ENCODE data around the gene TAF10.

The TAF10 gene

DNA sequence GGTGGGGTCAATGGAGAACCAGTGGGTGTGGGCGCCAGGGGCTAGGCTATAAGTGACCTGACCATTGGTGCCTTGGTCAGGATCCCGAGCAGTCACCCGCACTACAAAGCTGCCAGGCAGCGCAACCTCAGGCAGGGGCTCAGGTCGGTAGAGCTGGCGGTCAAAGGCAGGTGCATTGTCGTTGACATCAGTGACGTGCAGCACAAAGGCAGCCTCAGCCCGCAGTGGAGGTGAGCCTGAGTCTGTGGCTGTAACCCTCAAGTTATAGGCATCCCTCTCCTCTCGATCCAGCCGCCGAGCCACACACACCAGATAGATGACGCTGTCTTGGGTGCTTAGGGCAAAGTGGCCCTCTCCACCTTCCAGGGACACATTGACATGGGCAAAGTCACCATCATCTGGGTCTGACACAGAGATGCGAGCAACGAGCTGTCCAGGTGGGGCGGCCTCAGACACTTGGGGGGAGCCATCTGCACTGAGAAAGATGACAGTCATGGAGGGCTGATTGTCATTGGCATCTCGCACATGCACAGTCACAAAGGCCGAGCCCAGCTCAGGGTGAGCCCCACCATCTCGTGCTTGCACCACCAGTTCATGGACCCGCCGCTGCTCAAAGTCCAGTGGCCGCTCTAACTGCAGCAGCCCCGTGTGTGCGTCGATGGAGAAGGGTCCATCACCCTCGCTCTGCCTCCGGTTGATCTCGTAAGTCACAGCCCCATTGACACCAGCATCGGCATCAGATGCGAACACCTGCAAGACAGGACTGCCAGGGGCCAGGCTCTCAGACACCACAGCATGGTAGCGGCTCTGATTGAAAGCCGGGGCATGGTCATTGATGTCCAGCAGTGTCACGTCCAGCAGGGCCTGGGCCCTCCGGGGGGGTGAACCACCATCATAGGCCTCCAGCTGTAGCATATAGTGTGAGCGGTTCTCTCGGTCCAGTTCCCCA lies 28.3 kb upstream of the TAF10 start:
- no peak for FAIRE-seq

DNA sequence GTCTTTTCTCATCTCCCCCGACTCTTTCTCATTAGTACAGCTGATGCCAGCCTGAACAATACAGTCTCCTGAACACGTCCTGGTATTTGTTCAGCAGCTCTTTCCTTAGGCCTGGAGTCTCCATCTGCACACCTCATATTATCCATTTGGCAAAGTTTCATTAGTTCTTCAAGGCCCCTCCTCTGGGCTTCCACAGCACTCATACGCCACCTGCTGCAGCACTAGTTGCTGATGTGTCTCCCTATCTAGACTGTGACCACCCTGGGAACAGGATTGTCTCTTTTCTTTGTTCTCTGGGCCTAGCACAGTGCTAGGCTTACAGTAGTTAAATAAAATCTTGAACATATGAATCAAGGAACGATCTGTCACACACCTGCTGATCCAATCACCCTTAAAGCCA lies 26.4 kb upstream of the TAF10 start:
- no peak for FAIRE-seq

DNA sequence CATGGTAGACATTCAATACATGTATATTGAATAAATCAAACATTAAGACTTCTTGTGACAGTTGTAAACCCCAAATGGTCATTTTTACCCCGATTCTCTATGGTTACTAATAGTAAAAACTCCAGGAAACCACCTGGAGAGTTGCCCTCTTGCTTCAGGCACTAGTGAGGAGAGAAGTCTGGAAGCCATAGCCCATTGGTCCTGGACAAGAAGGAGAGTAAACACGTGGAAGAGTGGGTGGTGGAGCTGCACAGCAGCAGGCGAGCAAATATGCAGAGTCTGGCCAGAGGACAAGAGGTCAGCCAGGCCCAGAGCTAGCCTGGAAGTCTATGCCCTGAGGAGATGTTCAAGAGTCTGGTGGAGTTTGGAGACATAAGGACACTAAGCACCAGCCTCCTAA lies 25.9 kb upstream of the TAF10 start:
- FAIRE-seq, result no peak

DNA sequence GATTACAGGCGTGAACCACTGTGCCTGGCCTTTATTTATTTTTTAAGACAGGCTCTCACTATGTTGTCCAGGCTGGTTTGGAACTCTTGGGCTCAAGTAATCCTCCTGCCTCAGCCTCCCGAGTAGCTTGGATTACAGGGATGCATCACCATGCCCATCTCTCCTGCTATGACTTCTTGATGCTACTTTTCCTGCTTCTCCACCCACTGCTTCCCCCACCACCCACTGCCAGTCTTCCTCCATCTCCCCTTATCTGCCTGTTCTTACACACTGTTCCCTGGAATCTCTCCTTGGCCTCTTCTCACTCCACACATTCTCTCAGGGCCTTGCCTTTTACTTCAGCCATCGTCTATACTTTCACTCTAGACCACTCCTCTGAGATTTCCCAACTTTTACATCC lies 24.5 kb upstream of the TAF10 start:
- no peak for FAIRE-seq

DNA sequence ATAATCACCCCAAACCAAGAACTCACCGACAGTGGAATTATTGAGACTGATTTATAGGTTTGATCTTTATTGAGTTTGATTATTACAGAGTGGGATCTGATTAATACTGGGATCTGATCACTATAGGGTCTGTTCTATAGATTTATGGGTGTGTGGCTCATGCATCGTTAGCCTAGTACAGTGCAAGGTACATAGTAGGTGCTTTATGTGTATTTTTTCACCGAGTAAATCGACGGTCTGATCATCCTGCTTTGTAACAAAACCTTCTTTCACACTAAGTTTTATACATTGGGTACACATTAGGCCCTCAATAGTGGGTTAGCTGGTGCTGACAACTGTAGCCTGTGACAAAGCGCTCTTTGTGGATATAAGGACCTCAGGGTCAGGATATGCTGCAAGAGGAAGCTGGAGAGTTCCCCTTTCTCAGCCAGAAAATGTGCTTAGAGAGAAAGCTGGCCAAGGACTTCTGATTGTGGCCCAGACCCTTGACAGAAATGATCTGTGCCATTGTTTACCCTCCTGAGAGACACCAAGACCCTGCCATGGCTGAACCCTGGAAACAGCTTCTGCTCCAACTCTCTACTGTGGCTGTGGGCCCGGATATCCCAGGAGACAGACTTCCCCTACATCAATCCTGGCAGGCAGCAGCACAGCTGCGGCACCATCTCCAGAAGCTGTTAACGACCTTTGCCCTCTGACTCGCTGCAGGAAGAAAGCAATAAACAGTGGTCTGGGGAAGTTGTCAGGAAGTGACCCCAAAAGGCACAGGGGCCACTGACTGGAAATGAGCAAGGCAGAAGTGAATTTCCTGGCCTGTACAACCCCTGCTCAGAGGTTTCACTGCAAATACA lies 23.3 kb upstream of the TAF10 start:
- no peak for FAIRE-seq

DNA sequence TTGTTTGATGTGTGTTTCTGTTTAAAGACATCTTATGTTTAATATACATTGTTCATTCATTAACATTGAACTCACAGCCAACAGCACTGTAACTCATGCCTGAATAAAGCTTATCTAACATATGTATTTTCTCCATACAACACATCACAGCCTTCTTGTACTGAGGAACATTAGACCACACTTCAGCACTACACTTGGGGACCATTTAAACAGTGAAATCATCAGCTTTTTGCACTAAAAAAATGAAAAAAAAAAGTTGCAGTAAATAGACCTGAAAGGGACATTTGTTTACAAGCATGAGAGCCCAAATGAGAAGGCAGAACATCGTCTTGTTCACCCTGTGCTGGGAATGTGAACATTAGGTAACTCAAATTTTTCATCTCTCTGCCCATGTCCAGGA lies 22.5 kb upstream of the TAF10 start:
- FAIRE-seq, result no peak

DNA sequence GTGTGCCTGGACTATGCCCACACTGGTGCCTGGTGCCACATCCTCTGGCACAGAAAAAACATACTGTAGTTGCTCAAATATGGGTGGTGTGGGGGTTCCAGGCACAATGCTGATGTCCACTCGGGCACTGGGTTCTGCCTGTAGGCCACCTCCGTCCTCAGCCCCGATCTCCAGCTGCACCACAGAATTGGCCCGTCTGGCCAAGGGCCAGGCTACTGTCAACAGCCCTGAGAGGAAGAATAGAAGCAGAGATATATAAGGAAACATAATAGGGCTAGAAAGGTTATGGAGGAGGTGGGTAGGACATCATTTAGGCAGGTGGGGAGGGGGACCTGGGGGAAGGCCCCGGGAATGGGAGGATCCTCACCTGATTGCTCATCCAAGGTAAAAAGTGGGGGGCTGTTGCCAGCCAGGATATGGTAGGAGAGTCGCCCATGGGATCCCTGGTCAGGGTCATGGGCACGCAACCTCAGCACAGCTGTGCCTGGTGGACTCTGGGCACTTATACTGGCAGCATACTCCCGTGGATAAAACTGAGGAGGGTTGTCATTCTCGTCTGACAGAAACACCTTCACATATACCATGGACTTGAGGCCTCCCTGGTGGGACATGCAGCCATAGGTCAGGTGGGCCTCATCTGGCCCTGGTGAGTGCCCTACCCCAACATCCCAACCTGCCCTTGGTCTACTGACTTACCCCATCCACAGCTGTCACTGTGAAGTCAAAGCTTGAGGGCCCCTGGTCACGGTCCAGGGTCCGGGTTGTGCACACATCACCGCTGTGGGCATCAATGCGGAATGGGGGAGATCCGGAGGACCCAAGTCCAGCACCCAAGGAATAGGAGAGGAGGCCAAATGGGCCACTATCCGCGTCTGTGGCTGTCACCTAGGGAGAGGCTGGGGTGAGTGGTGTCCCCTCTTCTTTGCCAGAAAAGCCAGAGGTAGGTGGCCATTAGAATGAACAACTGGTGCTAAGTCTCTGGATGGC lies 21.7 kb upstream of the TAF10 start:
- FAIRE-seq, result no peak

DNA sequence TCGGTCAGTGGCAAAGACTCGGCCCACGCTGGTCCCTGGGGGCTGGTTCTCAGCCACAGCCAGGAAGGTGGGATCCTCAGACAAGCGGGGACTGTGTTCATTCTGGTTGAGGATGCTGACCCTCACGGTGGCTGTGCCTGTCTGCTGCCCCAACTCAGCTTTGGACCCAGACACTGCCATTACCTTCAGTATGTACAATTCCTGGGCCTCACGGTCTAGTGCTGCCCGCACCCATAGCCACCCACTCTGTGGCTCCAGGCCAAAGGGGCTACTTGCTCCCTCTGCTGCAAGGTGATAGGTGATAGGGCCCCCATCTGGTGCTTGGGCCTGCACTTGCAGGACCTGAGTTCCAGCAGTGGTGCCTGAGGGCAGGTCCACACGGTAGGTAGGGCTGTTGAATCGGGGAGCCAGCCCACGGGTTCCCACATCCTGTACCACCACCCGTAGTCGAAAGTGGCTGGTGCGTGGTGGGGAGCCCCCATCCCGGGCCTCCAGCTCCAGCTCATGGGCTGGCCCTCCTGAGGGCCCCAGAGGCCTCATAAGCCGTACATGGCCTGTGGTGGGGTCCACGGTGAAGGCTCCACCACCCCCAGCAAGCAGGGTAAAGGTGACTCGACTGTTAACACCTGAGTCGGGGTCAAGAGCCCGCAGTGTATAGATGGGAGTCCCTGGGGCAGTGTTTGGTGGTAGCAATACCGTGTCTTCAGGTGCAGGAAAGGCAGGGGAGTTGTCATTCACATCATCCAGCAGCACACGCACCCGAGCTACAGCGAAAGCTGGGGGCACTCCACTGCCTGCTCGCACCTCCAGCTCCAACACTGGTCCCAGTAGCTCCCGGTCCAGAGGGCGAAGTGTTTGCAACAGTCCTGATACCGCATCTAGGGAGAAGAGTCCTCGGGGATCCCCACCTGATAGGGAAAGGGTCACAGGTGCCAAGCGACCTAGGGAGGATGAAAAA lies 20.4 kb upstream of the TAF10 start:
- no peak for FAIRE-seq

DNA sequence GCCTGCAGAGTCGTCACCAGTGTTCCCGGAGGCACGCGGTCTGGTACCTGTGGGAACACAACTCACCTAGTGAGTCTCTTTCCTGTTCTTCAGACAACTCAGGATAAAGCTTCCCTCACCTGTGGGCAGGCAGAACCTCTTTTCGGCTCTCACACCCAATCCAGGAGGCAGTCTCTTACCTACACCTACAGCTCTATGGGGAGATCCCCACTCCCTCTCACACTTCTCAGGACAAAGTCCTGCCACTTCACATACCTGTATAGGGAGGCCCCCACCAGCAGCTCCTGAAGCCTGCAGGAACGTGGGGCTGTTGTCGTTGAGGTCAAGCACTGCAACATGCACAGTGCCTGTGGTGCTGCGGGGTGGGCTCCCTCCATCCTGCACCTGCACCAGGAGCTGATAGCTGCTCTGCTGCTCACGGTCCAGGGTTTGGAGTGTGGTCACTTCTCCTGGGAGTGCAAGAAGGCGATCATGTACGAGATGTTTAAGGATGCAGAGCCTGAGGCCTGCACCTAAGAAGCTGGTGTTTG lies 19.4 kb upstream of the TAF10 start:
- no peak for FAIRE-seq

DNA sequence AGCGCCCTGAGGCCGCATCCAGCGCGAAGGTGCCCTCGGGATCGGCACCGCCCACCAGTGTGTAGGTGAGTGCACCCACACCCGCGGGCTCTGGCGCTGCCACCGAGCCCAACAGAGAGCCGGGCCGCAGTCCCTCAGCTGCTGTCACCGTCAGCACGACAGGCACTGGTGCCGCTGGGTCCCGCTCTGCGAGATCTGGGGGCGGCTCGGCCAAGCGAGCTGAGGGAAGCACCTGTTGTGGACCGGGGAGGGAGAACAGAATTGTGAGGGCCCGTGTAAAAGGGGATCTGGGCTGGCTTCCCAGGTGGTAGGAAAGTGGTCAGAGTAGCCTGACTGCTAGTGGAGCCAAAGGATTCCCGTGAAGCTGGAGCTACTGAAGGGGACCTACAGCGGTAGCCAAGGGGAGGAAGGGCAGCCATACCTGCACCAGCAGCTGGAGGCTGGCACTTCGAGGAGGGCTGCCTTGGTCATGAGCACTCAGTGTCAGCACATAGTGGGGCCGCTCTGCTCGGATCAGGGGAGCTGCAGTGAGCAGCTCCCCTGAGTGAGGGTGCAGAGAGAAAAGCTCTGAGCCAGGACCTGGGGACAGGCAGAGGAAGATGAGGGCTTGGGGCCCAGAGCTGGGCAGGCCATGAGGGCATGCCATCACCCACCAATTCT lies 18.7 kb upstream of the TAF10 start:
- FAIRE-seq, result no peak

DNA sequence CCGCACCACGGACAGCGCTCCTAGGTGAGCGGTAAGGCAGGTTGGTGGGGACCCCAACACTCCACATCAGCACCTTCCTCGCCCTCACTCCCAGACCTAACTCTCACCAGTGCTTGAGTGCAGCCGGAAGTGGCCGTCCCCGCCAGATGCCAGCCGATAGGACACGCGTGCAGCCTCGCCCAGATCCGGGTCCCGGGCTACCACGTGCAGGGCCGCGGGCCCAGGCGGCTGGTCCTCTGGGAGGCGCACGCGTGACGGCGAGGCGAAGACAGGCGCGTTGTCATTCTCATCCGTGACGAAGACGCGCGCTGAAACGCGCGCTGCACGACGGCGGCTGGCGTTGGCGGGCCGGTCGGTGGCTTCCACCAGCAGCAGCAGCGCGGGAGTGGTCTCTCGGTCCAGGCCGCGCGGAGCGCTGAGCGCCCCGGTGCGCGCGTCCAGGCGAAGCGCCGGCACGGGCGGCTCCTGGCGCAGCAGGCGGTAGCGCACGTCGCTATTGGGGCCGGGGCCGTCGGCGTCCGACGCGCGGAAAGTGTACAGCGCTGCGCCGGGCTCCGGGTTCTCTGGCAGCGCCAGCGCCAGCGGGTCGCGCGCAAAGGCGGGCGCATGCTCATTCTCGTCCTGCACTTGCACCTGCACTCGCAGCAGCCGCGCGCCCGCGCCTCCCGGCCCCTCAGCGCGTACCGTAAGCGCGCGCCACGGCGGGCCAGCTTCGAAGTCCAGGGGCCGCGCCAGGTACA lies 18.0 kb upstream of the TAF10 start:
- no peak for FAIRE-seq

DNA sequence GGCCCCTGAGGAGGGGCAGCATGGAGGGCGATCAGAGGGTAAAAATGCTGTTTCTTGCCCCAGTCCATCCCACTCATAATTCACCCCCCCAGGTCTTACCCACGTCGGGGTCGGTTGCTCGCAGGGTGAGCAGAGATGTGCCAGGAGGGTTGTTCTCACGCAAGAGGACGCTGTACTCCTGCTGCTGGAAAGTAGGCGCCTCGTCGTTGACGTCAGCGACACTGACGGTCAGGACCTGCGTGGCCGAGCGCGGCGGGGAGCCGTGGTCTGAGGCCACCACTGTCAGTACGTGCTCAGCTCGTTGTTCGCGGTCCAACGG lies 17.5 kb upstream of the TAF10 start:
- no peak for FAIRE-seq

DNA sequence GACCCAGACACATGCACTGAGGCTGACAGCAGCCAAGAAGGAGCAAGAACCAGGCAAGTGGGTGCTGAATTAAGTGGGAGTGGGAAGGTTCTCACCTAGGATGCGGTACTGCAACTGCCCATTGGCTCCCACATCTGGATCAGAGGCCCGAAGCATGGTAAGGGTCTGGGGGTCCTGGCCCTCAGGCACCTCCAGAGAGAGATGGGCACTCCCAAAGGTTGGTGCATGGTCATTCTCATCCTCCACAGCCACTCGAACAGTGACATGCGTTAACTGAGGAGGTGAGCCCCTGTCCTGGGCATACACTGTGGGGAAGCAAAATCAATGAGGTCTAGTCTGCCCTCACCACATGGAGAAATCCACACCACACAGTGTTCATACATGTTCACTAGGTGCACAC lies 16.5 kb upstream of the TAF10 start:
- no peak for FAIRE-seq

DNA sequence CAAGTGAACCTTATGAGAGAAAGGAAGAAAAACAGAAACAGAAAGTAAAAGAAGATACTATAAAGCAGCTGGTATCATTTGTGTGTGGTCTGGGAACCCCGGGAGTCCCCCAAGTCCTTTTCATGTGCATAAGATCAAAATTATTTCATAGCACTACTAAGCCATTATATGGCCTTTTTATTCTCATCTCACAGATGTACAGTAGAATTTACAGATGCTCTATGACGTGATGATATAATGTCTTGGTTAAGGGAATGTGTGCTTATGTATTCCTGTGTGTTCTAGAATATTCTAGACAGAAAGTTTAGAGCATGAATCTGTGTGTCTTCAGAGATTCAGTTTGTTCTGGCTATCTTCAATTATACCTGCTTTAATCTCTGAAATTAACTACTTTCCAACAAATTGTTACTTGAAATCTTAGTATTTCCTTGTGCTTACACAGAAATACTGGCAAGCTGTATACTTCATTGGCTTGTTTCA lies 15.8 kb upstream of the TAF10 start:
- FAIRE-seq, result no peak

DNA sequence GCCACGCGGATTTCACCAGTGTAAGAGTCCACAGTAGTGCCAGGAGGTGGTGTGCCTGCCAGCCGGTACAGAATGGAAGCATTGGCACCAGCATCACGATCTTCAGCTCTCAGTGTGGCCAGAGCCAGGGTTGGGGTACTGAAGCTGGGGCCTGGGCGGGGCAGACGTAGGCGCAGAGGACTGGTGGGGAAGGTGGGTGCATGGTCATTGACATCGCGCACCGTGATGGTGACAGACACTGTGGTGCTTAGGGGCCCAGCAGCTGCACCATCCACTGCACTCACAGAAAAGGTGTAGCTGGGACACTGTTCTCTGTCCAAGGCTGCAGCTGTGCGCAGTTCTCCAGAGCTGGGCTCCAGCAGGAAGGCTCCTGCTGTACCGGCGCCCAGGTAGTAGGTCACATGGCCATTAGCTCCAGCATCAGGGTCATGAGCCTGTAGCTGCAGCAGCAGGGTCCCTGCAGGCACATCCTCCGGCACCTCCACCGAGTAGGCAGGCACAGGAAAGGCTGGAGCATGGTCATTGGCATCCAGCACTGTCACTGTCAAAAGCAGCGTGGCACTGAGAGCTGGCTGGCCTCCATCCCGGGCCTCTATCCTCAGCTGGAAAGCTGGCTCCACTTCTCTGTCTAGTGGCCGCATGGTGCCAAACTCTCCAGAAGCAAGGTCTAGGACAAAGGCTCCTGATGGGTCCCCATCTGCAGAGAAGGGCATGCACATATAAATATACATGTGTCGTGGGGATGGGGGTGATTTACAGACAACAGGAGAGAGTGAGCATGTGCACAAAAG lies 15.2 kb upstream of the TAF10 start:
- no peak for FAIRE-seq

DNA sequence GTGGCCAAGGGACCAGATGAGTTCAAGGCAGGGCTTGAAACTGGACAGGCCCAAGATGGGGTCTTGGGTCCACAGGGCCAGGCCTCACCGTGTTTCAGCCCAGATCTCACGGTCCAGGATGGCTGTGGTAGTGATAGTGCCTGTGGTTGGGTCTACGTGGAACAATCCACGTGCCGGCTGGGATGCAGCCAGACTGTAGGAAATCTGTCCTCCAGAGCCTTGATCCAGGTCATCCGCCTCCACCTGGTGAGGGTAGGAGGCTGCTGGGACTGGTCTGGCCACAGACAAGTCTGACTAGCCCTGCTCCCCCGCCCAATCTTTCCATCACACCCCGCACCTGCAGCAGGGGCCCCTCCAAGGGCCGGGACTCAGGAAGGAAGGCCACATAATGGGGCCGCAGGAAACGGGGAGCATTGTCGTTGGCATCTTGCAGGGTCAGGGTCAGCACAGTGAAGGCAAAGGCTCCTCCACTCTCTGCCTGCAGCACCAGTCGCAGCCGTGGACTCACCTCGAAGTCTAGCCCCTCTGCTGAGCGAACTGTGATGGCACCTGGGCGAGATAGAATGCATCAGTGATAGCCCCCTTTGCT lies 13.9 kb upstream of the TAF10 start:
- FAIRE-seq, result no peak

DNA sequence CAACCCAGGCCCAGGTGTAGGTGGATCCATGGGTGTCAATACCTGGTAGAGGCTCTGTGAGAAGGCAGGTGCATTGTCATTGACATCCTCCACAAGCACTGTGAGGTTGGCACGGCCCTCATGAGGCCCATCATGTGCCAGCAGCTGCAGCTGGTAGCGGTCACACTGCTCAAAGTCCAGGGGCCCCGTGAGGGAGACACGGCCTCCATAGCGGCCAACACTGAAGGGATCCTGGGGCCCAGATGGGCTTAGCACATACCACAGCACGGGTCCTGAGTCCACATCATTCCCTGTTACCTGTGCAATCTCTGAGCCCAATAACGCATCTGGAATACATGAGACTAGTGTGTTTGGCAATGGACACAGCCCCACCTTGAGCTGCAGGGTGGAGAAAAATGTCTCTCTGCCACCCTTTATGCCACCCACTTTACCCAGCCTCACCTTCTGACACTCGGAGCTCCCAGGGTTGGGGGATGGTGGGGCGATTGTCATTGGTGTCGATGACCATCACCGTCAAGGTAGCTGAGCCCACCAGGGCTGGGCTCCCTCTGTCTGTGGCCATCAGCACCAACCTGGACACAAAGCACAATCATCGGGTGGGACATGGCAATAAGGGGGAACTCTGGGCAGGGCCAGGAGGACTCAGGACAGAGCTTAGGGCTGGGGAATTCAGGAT lies 13.3 kb upstream of the TAF10 start:
- FAIRE-seq, result no peak
